UCSD-AML1 (cell line): ENCODE results near the gene PLS1.
"Not testable (repeated sequence)": the region's sequence is repeated elsewhere in the genome, so short reads cannot be mapped to it uniquely, and the experiment has no call there.

Experiments used
- DNase-seq: peaks from one replicate; lab custom pipeline; 2025; ENCODE audit not compliant: unreplicated experiment; lab: John Stamatoyannopoulos, UW

The PLS1 gene

GRCh38 chr3:142595951-142596725 is at the start of gene PLS1:
PLS1 (plus strand) TSS chr3:142596393; CDS start chr3:142664238, 67,845 bp downstream.
- peak; percentile 78 for DNase-seq

- DNase-seq: no peak
Measured at GRCh38 chr3:142549986-142550385, 46.2 kb upstream of the PLS1 start.

- not testable (repeated sequence) for DNase-seq
Measured at GRCh38 chr3:142552579-142552978, 43.6 kb upstream of the PLS1 start.

- no peak for DNase-seq
Measured at GRCh38 chr3:142553741-142554140, 42.5 kb upstream of the PLS1 start.

- DNase-seq: no peak
Measured at GRCh38 chr3:142560118-142560517, 36.1 kb upstream of the PLS1 start.

GRCh38 chr3:142563496-142563997 is 32.6 kb upstream of the PLS1 start:
- no peak for DNase-seq

GRCh38 chr3:142566096-142566495 is 30.1 kb upstream of the PLS1 start:
- no peak for DNase-seq

- no peak for DNase-seq
Measured at GRCh38 chr3:142568393-142569017, 27.7 kb upstream of the PLS1 start.

GRCh38 chr3:142569422-142569821 is 26.8 kb upstream of the PLS1 start:
- not testable (repeated sequence) for DNase-seq

GRCh38 chr3:142574223-142574622 is 22.0 kb upstream of the PLS1 start:
- not testable (repeated sequence) for DNase-seq

- DNase-seq: no peak
Measured at GRCh38 chr3:142574665-142575064, 21.5 kb upstream of the PLS1 start.

GRCh38 chr3:142576792-142577191 is 19.4 kb upstream of the PLS1 start:
- DNase-seq: no peak

- no peak for DNase-seq
Measured at GRCh38 chr3:142577696-142578328, 18.4 kb upstream of the PLS1 start.

GRCh38 chr3:142578329-142579223 is 17.6 kb upstream of the PLS1 start, which contains the start of gene ATR:
ATR (minus strand) TSS chr3:142578733; CDS start chr3:142578704, 29 bp downstream.
- peak; percentile 98 for DNase-seq

- no peak for DNase-seq
Measured at GRCh38 chr3:142580061-142580423, 16.2 kb upstream of the PLS1 start.

GRCh38 chr3:142581070-142581469 is 15.1 kb upstream of the PLS1 start:
- not testable (repeated sequence) for DNase-seq

- no peak for DNase-seq
Measured at GRCh38 chr3:142586803-142587406, 9.3 kb upstream of the PLS1 start.

- no peak for DNase-seq
Measured at GRCh38 chr3:142588703-142589102, 7.5 kb upstream of the PLS1 start.

GRCh38 chr3:142592268-142592667 is 3.9 kb upstream of the PLS1 start:
- DNase-seq: not testable (repeated sequence)

- no peak for DNase-seq
Measured at GRCh38 chr3:142595141-142595540, 1.1 kb upstream of the PLS1 start.
